HG03575 (cell line): Measurements from ENCODE around the gene STAC3.

Experiments
- ATAC-seq: cut with Tn5 transposase; IDR thresholded peaks from one replicate; pipeline ENCODE4 v1.9.1; 2021; ENCODE audit not compliant: unreplicated experiment, insufficient number of reproducible peaks, low FRiP score; ENCODE audit errors: extremely low read depth

STAC3 gene

DNA sequence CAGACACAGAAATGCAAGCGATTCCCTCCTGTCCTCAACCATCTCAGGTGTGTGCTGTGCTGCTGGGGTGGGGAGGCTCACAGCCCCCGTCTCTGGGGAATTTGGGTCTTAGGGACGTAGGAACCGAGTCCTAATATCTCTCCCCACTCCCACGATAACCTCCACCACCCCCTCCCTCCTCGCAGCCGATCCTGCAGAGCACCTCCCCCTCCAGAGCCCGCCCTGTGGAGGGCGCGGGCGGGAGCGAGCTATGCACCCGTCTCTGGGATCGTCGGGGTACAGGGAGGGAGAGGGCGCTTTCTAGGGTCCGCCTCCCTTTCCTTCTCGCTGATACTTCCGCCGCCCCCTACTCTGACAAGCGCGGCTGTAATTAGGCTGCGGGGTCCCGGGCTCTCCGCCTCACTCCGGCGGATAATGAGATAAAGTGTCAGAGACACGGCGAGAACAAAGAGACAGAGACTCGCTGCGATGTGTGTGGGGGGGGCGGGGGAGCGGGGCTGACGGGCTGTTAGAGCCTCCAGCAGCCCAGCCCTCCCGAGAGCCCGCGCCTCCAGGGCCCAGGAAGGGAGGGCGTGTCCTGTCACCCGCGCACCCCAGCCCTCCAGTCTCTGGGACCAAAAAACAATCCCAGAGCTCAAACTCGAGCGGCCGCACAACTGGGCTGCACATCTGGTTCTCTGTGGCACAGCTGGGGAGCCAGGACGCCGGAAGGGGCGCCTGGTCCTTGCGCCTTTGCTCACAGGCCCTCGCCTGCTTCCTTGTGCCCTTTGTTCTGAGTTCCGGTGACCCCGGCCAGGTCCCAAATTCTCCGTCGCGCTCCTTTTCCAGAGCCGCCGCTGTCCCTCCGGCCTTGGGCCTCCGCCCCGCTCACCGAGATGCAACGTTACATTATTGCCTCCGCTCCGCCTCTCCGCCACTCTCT is 12.8 kb downstream of the STAC3 start:
- no peak for ATAC-seq

DNA sequence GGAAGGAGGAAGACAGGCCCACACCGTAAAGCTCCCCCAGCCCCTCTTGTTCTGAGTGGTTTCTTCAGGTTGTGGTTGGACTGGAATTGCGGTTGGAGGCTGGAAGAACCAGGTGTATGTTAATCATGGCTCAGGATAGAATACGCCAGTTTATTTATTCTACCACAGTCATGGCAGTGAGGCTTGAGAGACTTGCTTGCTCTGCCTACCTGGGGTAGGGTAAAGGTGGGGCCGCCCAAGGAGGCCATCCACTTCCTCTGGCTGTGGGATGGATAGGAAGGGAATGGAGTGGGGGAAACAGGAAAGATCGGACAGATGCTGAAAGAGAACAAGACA is 13.4 kb downstream of the STAC3 start:
- no peak for ATAC-seq

DNA sequence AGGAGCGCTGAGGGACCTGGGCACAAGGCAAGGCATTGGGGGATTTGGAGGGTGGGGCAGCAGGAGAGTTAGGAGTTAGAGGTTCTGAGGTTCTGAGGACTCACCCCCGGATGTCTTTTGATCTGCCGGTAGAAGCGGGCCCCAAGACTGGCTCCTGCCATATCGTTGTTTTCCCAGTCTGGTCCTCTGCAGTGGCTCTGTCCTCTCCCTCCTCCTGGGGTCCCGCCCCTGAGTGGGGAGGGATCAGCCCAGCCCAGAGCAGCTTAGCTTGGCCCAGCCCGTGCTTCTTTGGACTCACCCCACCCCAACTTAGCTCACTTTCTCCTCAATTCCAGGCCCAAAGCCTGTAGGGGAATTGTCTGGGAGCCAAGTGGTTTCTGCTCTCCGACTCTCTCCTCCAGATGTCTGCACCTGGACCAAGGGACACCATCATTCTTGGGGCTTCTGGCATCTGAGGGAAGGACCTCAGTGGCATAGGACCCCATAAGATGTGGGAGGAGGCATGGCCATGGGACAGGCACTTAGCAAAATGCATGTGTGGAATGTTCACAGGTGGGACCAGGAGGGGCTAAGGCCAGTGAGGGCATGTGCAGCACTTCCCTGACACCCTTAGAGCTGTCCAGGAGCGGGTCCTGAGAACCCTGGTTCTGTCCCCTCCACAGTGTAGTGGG is 13.9 kb downstream of the STAC3 start:
- no peak for ATAC-seq

DNA sequence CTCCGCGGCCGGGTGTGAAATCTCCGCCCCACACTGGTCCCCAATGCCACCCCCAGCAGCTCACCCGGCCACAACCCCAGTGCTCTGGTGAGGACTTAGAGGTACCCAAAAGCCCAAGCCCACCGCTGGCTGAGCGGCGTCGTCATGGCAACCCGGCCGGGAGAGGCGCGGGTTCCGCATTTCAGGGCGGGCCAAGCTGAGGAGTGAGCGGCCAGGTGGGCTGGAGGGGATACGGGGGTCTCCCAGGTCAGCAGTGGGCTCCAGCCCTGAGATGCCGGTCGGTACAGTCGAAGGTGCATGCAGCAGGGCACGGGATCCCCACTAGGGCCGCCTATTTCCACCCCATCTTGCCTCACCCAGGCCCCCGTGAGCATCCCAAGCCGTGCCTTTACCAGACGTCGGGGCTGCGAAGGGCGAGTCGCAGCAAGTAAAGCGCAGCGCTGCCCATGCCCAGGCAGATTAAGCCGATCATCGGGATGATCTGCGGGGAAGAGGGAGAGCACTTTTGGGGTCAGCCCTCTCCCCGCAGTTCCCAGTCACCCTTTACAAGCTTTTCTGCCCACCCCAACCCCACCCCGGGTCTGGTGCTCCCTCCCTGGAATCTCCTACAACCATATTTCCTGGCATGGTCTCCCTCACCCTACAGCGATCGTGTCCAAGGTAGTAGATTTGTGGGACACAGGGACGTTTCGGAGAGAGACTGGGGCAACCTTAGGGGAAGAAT is 14.6 kb downstream of the STAC3 start:
- ATAC-seq: no peak

DNA sequence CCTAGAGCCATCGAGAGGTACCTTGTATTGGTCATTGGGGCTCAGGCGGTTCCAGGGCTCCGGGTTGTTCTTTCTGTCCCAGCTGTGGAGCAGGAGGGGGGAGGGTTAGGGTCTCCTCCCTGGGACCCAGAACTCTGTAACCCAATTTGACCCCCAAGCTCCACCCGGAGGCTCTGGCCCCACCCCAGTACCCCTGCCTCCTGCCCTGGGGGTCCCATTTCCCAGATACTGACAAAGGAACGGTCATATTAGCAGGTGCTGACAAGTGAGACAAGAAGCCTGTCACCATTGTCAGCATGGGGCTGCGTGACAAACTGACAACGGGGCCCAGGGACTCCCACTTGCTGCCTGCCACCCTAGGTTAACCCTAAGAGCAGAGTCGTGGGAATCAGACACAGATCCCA is 15.3 kb downstream of the STAC3 start:
- ATAC-seq: no peak

DNA sequence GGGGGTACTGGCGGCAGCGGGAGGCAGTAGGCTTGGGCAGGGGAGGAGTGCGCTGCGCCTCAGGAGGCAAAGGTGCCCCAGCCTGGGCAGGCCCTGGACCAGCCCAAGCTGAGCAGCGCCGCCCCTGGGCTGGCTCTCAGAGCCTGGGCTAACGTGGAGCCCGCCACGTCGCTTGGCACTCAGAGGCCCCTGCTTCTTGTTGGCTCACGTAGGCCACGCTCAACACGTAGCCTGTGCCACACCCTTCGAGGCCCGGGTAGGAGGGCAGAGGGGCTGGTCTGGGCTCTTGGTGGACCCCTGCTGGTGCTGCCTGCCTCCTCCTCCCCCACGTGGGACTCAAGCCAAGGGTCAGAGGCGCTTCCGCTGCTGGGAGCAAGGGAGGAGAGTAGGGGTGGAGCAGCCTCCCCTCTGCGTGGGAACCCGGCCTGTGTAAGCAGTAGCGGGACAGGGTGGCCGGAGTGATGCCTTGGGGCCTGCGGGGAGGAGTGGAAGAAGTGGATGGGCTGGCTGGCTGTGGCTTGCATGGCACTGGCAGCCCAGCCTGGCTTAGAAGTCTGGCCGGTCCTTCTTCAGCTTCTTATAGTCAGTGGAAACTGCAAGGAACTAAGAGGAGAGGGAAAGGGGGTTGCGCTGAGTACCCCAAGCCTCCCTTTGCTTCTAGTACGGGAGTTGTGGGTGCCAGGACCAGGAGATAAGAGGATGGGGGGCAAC is 15.8 kb downstream of the STAC3 start:
- ATAC-seq: no peak

DNA sequence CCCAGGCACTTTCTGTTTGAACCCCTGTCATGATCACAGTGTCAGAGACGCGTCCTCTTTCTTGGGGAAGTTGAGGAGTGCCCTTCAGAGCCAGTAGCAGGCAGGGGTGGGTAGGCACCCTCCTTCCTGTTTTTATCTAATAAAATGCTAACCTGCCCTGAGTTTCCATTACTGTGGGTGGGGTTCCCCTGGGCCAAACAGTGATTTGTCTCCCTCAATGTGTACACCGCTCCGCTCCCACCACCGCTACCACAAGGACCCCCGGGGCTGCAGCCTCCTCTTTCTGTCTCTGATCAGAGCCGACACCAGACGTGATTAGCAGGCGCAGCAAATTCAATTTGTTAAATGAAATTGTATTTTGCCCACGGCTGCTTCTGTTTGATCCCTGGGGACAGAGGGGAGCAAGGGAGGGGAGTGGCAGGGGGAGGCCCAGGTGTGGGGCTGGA is 16.4 kb downstream of the STAC3 start:
- ATAC-seq: no peak

DNA sequence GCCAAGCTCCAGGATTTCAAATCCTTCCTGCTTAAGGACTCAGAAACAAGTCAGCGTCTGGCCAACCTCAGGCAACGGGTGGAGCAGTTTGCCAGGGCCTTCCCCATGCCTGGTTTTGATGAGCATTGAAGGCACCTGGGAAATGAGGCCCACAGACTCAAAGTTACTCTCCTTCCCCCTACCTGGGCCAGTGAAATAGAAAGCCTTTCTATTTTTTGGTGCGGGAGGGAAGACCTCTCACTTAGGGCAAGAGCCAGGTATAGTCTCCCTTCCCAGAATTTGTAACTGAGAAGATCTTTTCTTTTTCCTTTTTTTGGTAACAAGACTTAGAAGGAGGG is 16.8 kb downstream of the STAC3 start:
- no peak for ATAC-seq

DNA sequence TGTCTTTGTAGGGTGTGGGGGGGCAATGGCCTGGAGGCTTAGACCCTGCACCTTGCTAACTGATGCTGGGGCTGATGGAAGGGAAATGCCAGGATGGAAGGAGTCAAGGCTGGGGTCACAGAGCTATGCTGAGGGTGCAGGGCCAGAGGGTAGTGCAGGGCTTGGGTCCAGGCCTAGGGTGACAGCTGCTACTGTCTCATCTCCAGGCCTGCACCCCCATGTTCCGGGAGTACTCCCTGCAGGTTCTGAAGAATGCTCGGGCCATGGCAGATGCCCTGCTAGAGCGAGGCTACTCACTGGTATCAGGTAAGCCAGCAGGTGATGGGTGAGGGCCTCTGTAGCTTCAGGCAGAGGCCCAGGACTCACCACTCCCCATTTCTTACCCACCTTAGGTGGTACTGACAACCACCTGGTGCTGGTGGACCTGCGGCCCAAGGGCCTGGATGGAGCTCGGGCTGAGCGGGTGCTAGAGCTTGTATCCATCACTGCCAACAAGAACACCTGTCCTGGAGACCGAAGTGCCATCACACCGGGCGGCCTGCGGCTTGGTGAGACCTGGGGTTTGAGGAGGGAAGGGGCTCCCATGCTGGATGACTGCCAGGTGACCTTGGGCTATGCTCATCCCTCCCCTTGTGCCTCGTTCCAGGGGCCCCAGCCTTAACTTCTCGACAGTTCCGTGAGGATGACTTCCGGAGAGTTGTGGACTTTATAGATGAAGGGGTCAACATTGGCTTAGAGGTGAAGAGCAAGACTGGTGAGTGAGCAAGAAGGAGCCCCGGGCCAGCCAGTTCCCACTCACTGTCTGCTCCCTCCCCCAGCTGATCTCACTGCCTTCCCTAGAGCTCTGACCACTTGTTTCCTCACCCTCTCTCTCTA is 17.4 kb downstream of the STAC3 start:
- ATAC-seq: no peak

DNA sequence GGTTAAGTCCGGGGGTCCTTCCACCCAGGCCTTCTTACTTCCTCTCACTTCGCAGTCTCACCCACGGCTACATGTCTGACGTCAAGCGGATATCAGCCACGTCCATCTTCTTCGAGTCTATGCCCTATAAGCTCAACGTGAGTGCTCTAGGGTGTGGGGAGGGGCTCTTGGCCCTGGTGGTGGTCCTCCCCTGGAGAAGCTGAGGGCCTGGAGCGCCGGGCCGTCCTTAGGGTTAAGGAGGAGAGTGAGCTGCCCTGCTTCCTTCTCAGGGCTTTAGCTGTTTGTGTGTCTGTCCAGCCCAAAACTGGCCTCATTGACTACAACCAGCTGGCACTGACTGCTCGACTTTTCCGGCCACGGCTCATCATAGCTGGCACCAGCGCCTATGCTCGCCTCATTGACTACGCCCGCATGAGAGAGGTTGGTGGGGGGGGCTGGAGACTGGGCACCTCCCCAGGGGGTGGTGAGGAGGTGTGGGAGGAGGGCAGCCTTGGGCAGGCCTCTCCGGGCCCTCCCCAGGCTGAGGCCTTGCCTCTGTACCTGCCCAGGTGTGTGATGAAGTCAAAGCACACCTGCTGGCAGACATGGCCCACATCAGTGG is 18.7 kb downstream of the STAC3 start:
- no peak for ATAC-seq

DNA sequence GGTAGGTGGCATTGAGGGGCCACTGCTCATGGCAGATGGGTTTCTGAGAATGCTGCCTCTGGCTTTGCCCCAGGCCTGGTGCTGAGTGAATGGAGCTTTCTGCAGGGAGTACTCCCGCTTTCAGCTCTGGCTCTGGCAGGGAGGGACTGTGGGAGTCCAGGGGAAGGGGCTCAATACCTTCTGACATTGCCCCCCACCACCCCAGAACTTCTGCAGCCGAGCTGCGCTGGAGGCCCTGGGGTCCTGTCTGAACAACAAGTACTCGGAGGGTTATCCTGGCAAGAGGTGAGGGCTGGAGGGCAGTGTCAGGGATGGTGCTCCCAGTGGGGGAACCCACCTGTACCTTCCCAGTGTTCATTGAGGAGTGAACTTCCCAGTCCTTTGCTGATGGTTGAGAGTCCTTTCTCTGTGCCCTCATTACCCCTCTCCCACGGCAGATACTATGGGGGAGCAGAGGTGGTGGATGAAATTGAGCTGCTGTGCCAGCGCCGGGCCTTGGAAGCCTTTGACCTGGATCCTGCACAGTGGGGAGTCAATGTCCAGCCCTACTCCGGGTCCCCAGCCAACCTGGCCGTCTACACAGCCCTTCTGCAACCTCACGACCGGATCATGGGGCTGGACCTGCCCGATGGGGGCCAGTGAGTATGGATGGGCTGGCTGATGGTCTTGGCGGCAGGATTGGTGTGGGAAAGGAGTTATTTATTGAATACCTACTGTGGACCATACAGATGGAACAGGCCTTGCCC is 19.5 kb downstream of the STAC3 start:
- ATAC-seq: no peak

DNA sequence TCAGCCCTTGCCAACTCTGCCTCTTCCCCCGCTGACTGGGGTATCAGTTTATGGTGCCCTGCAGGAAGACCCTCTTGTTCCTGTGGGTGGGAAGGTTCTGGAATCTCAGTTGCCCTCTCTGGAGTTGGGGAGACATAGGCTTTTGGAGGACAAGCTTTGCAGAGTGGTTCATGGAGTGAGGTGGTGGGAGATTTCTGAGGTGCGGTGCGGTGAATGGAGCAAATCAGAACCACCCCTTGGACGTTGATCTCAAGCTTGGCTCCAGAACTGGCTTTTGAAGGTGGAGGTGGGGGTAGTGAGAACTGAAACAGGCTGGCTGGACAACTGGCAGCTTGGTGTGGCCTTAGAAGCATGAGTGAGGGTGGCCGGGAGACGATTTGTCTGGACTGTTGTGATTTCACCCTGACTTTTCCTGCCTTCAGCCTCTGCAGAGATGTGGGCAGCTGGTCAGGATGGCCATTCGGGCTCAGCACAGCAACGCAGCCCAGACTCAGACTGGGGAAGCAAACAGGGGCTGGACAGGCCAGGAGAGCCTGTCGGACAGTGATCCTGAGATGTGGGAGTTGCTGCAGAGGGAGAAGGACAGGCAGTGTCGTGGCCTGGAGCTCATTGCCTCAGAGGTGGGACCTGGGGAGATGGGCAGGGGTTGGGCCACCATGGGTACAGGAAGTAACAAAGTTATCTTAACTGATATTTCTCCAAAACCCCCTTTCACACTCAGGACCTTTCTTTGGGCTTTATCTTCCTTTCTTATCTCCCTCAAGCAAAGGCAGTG is 20.4 kb downstream of the STAC3 start:
- ATAC-seq: no peak

DNA sequence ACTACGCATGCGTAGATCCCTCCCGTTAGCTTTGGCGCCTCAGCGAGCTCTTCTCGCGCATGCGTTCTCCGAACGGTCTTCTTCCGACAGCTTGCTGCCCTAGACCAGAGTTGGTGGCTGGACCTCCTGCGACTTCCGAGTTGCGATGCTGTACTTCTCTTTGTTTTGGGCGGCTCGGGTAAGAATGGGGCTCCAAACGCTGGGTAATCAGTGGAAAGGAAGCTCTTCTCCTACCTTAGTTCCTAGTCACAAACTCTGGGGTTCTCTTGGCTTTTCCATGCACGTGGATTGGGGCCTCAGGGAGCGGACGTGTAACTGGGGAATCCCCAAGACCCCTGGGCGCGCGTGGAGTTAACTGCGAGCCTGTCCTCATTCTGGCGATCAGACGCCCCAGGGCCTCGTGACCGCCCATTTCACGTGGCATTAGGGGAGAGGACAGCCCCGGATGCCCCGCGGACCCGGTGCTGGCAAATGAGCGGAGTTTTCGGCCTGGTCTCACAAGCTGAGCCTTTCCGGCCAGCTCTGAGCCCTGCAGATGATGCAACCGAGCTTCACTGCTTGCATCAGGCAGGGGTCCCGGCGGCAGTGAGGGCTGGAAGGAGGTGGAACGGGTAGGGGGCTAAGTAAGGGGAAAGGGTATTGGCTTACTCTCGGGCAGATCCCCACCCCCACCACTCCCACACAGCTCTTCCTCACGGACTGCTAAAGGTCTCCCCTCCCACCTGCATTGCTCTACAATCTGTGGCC is 21.2 kb downstream of the STAC3 start, which contains the start of gene SHMT2:
SHMT2 (plus strand) TSS at position 78 of the 747 bp plus-strand sequence; CDS start at position 146, 68 bp downstream.
- ATAC-seq: no peak

DNA sequence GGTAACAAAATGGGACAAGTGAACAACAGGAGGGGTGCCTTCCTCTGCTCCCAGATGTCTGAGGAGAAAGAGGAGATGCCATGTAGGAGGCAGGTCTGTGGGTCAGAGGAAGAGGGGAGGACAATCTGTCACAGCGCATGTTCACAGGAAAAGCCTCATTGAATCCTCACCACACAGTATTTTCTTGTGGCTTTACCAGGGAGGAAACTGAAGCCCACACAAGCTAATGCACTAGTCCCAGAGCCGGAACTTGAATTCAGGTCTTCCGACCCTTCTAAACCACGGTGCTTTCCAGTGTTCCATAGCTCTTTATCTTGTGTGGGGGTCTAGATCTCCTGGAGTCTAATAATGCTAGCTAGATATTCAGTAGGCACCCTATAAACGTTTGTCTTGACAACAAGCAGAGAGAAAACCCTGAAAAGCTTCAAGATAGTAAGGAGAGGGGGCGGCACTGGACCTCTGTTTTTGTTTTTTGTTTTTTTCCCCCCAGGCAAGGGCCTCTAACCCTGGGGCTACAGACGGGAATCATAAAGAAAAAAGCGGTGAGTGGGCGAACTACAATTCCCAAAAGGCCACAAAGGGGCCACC is 21.8 kb downstream of the STAC3 start:
- no peak for ATAC-seq

DNA sequence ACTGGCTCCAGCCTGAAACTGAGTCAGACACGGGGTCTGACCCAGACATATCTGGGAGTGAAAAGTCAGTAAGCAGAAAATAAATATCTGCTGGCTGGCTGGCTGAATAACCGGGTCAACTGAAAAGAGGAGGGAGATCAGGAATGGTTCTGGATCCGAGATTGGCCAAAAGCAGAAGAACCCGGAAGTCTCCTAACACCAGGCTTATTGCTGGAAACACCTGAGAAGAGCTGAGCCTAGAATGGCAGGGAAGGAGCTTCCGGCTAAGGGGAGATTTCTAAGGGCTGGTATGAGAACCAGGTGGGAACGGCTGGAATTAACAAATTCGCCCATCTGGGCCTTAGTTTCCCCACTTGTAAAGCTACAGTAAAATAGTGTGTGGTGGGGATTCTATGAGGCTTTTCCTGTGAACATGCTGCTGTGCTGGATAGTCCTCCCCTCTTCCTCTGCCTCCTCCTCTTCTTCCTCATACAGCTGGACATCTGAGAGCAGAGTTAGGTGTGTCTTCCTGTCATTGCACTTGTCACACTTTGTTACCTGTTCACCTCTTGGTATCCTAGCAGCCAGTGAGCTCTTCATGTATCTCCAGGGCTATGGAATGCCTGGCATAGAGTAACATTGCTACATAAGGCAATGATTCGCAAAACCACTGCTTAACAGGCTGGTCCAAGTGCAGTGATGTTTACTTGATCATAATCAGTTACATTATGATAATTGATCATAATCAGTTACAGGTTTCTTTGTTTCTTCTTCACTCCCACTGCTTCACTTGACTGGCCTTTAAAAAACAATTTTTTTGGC is 23.5 kb downstream of the STAC3 start:
- ATAC-seq: no peak
